HG02678 (cell line): ENCODE data around the gene B3GAT2.

Source experiments
- ATAC-seq: cut with Tn5 transposase; IDR thresholded peaks from one replicate; pipeline ENCODE4 v1.9.1; 2021; ENCODE audit warnings: mild to moderate bottlenecking, moderate library complexity; ENCODE audit not compliant: unreplicated experiment

The B3GAT2 gene

DNA sequence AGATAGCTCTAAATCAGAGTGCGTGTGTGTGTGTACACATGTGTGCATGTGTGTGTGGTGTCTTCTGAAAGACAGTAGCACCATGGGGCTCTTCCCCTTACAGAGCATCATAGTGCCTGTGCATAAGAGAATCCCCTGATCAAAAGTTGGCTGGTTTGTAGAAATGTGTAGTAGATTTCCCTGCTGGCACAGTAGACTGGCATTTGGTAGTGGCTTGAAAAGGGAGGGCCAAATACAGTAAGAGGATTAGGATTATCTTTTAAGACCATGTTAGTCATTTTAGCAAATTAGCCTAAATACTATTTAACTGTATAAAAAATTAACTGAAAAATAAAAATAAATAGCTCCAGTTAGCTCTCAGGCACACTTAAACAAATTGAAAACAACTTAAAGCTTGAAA lies 112.6 kb downstream of the B3GAT2 start:
- ATAC-seq, result no peak

DNA sequence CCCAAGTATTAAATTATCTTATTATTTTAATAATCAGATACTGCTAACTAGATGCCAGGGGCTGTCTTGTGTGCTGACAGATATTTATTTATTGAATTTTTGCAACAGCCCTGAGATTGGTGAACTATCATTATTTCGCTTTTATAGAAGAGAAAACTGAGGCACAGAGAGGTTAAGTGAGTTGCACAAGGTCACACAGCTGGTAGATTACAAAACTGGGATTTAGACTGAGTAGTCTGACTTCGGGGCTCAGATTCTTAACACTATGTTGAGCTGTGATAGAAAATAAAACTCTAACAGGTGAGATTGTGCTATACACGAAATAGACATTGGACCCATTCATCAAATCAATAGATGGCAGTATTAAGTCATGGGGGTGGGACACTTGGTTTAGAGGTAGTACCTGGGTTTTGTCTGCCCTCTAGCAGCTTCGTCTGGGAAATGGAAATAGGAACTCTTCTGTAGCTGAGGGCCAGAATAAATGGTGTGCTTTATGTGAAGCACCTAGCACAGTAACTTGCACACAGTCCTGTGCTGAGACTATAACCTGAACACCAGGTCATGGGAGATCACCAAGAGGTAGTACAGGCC lies 113.4 kb downstream of the B3GAT2 start:
- ATAC-seq, result no peak

DNA sequence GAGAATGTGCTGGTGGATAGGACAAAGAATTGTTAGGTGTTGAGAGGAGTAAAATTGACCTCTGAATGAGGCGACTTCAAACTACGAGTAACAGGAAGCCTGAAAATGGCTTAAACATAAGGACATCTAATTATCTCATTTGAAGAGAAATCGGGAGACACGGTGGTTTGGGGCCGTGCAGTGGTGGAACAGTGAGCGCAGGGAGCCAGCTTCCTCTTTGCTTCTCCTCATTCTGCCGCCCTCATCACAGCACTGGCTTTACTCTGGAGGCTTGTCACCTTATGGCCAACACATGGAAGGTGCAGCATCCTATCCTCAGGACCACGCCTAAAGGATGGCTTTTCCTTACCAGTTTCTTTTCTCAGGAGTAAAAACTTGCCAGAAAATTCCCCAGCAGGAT lies 114.3 kb downstream of the B3GAT2 start:
- ATAC-seq, result no peak

DNA sequence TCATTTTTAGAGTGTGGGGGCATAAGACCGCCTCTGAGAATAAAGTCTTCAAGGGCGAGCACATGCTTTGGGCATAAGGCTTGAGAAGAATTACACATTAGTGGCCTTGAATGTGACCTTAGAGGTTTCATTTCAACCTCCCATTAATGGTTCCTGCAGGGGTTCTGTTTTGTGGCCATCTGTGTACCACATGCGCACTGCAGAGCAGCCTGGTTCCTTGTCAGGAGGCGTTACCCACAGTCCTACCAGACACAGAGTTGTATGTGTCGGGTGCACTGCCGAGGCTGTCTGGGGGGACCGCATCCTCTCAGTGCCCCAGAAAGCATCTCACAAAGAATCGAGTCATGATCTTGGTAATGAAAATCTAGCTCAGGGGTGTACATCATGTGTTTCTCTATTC lies 115.7 kb downstream of the B3GAT2 start:
- ATAC-seq, result no peak

DNA sequence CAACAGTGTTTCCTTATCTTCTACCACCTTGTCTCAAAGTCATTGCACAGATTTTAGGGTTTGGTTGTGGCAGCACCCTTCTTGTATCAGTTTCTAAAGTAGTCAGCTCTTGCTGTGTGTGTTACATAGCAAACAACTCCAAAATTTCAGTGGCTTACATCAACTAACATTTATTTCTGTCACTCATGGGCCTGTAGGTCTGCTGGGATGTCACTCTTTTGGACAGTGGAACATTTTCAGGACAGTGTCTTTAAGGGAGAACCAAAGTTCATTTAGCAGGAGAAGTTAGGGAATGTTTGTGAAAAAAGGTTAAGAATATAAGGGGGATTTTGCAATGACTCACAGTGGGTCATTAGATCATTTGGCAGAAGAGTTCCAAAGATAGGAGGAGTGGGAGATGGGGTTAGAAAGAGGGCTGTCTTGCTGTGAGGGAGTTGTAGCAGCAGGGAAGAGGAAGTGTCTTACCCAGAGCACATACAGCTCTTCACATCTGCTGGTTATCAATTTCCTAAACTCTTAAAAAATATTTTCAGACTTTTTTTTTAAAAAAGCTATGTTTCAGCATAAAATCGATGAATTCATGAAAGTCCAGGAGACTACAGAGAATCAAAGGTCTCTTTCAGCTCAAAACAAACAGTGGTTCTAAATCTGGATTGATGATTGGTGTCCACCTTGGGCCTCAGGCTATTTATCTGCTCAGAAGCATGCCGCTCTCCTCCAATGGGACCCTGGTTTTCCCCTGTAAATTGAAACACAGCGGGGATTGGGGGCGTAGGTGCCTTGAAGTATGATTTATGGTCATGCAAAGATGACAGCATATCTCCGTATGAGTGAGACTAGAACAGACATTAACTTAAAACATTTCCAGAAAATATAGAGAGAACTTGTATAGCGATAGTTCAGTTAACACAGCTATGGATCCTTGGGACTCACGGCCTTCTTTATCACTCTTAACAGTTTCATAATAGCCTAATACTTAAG lies 117.3 kb downstream of the B3GAT2 start:
- no peak for ATAC-seq

DNA sequence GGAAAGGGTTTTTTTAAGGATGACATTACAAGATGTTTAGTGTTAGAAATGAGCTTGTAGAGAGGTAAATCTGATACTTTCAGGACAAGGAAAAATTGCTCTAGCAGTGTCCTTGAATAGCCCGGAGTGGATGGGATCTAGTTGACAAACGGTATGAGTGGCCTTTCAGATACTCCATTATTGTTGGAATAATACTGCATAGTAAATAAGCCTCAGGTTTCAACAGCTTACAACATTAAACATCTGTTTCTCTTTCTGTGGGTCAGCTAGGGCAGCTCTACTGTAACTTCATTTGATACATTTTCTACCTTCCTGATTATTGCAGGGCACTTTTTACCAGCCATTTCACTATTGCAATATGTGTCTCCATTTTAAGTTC lies 118.0 kb downstream of the B3GAT2 start:
- ATAC-seq, result no peak

DNA sequence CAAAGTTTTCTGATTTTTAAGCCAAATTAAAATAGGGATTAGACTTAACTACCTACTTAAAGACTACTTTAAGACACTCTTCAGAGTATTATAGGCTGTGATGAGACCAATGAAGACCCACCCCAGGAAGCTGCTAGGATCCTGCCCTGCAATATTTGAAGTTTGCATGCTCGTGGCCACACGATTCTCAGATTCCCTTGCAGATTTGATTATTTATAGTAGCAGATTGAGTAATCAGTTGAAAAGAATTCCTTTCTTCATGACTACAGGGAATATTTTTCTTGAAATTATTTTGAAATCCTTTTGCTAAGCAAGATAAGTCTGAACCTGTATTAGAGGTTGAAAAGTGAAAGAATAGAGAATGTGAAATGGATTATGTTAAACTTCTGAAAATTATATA lies 122.3 kb downstream of the B3GAT2 start:
- ATAC-seq, result no peak

DNA sequence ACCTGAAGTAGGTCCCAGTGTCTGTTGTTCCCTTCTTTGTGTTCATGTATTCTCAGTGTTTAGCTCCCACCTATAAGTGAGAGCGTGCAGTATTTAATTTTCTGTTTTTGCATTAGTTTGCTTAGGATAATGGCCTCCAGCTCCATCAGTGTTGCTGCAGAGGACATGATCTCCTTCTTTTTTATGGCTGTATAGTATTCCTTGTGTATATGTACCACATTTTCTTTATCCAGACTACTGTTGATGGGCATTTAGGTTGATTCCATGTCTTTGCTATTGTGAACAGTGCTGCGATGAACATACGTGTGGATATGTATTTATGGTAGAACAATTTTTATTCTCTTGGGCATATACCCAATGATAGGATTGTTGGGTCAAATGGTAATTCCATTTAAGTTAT lies 125.4 kb downstream of the B3GAT2 start:
- no peak for ATAC-seq

DNA sequence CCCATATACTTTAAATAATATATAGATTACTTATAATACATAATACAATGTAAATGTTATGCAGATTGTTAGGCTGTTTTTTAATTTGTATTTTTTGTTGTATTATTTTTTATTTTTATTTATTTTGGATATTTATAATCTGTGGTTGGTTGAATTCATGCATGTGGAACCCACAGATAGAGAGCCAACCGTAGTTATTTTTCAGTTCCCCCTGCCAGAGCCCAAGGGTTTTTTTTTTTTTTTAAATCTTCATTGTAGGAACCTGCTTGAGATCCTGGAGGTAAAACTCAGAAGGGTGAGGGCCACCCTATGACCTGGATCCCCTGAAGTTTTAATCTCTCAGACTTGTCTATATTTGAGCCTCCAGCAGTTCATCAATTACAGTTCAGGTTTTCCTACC lies 133.2 kb downstream of the B3GAT2 start:
- ATAC-seq, result no peak

DNA sequence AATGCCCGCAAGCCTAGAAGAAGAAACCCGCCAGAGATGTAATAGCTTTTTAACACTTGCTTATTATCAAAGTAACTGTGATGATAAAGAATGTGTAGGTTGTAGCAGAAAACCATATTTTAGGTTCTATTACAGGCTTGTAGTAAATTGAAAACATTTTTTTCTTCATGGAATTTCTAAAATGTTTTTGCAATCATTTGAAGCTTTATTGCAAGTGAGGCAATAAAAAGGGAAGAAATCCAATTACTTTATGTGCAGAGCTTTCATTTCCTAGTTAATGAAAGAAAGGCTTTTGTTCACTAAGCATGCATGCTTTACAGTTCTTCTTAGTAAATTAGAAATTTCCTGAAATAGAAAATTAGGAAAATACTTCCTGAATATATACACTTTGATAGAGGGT lies 135.1 kb downstream of the B3GAT2 start:
- ATAC-seq, result no peak

DNA sequence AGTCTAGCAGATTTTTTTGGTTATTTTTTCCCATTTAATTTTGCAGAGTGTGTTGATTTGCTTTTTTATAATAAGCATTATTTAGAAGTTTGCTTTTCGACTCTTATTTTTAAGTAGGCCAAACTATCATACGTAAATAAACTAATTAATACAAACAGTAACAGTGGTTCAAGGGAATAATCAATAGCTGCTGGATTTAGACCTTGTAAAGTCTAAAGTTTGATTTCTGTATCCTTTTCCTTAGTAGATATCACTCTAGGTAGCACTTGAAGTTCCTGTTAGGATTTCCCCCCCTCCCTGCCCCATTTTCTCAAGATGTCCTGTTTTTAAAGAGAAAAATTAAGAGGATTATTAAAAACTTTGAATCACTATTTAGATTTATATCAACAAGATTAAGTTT lies 136.1 kb downstream of the B3GAT2 start:
- no peak for ATAC-seq

DNA sequence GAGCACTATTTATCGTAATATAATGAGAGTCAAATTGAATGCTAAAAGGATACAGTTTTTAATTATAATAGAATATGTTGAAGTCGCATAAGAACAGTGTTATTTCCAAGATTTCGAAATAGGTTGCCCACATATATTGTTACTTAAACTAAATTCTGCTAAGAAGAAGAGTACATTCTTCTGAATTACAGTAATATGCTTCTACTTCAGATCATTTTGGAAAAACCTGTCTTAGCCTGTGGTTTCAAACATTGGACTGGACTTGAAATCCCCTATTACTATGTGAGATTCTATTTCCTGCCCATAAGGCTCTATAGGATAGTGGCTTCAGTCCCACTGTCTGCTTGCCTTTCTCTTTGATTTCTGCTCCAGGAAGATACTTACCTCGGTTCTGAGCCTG lies 137.2 kb downstream of the B3GAT2 start:
- ATAC-seq, result no peak

DNA sequence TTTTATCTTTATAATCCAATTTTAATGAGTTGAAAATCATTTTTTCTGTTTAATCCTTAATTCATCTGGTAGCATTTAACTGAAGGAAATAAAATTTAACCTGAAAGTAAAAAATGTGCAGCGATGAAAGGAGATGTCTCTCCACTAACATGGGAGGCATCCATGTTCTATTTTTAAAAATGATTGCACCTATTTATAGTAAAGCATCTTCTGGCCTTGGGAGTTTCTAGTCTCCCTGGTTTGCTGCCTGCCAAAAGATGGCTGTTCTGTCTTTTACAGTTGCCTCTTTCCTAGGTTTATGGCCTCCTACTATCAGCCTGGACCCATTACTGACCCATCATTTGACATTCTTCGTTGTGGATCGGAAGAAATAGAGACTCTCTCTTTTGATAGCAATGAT lies 143.0 kb downstream of the B3GAT2 start:
- no peak for ATAC-seq

DNA sequence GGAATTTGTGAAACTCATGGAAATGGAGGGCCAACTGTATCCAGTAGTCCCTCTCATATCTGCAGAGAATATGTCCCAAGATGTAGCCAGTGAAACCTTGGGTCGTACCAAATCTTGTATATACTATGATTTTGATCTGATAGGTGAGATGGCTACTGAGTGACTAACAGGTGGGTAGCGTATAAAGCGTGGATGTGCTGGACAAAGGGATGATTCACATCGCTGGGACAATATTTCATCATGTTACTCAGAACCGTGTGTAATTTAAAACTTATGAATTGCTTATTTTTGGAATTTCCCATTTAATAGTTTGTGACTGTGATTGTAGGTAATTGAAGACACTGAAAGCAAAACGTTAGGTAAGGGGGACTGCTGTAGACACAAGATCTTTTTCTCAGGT lies 145.1 kb downstream of the B3GAT2 start:
- no peak for ATAC-seq
